T-helper 22 cell (primary cell): ENCODE results near the gene TTC27.

Experiments used
- DNase-seq: peaks from one replicate; pipeline ENCODE4 v3.0.0-alpha.2; 2020; ENCODE audit warnings: low read depth

The TTC27 gene

DNA sequence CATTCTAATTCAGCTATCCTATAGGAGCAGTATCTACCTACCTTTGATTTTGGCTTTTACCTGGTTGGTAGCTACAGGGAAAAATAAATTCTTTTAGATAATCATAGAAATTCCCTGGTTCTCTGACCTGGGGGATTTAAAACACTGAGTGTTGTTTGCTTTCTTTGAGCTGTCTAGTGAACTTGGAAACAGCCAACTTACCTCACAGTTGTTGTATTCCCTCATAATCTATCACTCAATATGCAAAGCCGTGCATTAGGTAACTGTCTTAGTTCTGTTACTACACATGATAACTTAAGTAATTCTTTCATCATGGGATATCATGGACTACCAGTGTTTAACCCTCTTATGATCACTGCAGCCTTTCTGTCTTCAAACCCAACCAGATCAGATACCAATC is 127.8 kb downstream of the TTC27 start:
- no peak for DNase-seq

DNA sequence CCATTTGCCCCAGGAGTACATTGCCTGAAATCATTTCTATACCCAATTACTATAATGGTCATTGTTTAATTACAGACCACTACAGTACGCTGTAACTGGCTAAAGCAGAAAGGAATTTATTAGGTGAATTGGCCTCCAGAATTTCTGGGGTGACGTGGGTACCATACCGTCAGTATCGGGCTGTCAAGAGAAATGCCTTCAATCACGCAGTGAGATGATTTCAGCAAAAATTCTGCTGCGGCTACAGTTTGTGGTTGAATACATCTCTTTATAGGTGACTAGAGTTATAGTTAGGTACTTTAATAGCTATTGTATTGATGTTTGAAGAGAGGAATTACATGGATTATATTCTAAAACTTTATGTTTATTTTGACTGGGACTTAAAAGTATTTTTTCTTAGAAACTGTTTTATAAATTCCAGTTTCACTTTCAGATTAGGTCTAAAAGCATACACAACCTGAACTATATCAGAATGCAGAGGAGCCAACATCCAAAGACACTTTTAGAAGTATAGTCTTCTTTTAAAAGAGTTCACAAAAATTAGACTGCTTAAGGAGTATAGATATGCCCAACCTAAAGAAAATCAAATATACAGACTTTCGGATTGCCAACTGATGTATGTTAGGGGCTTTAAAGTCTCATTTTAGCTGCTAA is 128.4 kb downstream of the TTC27 start:
- no peak for DNase-seq

DNA sequence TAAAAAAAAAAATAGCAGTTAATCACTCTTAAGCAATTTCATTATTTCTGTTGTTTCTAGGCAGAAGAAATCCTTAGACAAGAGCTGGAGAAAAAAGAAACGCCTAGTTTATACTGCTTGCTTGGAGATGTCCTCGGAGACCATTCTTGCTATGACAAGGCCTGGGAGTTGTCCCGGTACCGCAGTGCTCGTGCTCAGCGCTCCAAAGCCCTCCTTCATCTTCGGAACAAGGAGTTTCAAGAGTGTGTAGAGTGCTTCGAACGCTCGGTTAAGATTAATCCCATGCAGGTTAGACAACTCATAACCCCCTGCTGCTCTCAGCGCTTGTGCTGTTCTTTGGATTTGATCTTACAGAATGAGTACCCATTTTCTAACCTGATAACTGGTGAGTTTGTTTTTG is 130.4 kb downstream of the TTC27 start:
- no peak for DNase-seq

DNA sequence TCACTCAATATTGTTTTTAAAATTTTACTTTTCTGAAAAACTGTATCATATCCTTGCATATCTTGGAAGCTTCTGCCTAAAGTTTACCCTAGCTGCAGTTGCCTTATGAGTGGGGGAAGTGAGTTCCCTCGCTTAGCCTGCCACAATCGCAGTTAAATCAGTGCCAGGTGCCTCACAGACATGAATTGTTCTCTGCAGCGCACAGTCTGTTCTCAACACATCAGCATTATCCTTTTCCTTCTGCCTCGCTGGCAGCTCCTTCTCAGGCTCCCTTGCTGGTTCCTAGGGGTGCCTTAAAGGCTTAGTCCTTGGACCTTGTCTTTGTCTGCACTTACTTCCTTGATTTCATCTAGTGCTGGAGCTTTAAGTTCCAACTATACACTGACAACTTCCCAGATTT is 132.8 kb downstream of the TTC27 start:
- no peak for DNase-seq

DNA sequence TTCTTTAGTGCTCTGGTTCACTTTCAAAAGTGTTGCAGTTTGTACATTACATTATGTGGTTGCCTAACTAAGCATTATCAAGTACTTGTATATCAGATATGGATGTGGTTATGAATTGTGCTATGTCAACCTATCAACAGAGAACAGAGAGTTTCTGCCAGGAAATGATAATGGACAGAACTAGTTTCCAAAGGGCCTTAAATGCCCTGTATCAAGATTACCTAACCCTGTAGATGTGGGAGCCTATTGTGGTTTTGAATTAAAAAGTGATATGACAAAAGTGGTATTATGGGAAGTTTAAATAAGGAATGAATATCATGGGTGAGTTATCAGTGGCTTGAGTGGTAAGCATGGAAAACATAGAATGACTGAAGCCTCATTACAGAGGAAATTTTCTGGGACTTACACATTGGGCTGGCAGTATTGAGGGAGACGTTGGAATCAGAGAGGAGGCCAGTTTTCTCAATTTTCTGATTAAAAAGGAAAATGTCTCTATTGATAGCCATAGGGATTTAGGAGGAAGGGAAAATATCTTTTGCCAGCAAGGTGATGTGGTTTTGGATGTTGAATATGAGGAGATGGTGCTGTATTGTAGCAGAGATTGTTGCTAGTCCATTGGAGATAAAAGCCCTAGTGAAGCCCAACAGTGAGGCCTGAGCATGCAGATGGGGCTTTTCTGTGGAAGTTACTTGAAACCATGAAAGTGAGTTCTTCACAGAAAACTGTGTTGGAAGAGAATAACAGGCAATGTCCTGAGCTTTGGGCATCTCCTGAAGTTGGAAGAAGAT is 140.7 kb downstream of the TTC27 start:
- no peak for DNase-seq

DNA sequence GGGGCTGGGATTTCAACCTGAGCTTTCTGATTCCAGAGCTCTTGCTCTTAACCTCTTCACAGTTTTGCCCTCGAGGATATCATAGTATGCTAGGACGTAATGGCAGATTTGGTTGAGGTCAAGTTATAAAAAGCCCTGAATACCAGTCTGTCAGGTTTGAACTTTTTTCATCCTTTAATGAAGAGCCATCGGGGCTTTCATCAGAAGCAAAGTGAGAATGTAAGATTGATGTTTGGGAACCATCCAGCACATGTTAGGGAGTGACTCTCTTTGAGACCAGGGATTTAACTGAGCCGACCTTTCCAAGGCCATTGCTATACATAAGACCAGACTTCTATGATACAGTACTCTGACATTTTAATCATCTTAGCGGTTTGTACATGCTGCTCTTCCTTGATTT is 142.5 kb downstream of the TTC27 start:
- no peak for DNase-seq

DNA sequence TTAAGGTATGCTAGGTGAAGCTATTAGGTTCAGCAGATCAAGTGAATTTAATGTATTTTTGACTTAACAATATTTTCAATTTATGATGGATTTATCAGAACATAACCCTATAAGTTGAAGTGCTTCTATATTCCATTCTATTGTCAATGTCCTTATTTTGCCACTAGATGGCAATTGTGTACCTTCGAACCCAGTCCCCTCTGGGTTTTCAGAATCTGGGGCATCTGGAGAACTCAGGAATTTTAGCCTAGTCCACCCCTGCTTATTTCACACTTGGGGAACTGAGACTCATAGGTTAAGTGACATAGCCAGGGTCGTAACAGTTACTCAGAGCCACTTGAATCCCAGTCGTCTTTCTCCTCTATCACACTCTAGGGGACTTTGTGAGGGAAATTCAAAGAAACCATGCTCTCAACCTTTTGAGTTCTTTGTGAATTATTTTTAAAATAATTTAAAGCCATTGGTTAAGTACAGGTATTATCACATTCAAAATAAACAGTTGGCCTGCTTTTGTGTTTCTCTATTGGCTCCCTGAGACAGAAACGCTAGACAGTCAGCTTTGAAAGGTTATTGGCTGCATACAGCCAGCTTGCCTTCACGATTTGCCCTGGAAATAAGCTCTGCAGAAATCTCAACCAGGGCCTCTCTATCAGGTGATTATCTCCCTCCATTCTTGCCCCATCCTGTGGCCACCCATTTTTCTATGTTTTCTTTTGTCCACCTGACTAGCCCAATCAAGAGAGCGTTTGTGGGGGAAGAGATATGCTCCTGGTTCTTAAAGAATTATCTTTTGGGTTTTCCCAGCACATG is 145.0 kb downstream of the TTC27 start:
- DNase-seq = no peak

DNA sequence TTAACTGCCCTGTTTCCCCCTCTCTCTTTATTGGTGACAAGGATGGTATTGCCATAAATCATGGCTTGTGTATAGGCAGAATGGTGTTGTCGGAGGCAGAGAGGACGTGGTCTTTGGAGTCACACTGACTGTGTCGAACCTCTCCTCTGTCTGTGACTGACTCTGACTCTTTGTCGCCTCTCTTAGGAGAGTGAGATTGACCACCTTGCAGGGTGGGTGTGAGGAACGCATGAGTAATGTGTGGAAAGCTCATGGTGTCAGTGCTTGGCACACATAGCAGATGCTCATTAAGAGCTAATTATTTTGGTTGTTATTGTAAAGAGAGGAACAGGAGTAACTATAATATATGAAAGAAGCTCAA is 145.6 kb downstream of the TTC27 start:
- DNase-seq = no peak

DNA sequence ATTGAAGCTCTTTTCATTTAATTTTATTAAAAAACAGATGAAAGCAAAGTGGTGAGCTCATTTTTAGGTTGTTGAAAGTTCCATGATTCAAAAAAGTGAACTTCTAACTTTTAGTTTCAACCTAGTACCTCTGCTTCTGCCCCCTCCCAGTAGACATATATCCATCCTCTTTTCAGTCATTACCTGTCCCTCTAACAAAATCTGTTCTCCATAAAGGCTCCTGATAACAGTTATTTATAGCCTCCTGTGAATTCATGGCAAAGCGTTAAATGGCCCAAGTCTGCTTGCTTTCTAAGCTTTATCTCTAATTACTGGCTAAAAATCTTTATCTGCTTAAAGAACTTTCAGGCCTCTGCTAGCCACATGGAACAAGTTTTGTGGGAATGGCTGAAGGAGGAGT is 148.1 kb downstream of the TTC27 start:
- DNase-seq = no peak

DNA sequence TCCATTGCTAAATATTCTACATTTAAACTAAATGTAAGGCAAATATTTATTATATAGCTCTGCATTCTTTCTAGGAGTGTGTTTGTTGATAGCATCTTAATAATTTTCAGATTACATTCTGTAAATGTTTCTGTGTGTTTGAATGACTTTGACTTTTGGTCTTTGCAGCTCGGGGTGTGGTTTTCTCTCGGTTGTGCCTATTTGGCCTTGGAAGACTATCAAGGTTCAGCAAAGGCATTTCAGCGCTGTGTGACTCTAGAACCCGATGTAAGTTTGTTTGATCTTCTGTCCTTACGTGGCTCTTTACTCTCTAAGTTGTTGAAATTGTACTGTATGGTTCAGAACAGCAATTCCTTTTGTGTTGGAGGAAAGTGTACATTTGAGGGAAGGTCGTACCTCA is 149.9 kb downstream of the TTC27 start:
- DNase-seq = no peak

DNA sequence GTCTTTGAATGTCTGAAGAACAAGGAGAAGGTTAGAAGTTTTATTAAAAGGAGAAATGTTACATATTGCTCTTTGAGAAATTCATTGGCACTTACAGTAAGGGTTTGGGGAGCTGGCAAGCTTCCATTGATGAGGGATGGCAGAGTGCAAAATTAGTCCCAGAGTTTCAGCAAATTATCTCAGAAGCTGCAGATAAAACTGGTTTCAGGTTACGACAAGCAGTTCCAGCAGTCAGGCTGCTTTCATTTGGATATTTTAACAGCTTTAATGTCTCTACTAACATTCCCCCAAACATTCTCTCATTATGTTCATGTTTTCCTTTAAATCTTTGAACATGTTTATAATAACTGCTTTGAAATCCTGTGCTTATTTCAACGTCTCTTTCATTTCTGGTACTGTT is 153.1 kb downstream of the TTC27 start:
- no peak for DNase-seq

DNA sequence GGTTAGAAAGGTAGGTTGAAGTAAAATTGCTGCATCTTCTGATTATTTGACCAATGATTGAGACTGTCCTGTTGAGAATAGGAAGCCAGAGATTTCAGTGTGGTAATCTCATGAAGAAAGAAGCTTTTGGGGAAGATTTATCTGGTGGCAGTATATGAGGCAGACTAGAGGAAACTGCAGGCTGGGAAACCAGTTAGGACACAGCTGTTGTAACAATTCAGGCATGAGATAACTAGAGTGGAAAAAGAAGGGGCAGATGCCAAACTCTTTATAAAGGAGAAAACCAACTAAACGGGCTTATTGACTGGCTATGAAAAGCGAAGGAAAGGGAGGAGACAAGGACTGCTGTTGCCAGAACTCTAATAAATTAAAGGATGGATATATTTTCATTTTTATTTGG is 155.6 kb downstream of the TTC27 start:
- DNase-seq = no peak

DNA sequence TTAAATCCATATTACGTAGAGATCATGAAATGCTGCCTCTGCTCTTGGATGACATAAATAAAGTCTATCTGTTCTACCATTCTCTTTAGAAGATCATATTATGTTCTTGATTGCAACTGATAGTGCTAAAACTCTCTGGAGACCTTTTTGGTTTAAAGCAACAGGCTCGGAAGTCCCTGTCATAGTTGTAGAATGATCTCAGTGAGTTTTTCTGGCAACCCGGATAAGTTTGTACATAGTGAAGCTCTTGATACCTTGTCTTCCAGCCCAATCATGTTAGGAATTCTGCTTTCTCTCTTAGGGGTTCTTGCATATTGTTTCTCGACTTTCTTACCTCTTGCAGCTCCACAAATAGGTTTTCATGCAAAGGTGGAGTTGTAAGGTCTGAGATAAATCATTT is 156.1 kb downstream of the TTC27 start:
- DNase-seq = no peak

DNA sequence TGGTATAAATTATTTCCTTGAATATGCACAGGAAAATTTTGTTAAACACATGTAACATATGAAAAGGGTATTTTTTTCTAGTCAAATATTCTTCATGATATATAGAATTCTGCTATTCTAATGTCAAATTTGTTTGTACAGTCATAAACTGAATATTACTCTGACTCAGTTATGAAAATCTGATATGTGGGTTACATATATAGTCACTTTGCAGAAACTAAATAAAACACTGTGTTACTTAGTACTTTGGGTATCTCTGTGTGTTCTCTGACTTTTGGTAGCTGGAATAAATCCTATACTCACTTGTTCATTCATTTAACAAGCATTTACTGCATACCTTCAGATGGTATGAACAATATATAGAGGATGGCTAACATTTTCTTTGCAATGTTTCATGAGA is 159.4 kb downstream of the TTC27 start:
- DNase-seq = no peak

DNA sequence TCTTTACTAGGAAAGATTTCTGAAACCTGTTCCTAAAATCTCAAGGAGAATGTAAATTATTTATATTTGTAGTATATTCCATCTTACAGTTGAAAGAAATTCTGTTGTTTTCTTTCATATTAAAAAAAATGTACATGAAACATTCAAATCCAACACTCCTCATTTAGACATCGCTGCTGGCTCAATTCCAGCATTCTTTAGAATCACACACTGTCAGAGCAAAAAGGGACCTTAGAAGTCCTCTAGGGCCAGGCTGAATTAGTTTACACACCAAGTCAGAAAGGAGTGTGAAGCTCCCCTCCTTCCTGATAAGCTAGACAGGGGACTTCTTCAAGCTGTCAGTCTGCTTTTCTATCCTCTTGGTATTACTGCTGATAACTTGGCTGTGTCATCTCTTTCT is 160.3 kb downstream of the TTC27 start:
- no peak for DNase-seq

DNA sequence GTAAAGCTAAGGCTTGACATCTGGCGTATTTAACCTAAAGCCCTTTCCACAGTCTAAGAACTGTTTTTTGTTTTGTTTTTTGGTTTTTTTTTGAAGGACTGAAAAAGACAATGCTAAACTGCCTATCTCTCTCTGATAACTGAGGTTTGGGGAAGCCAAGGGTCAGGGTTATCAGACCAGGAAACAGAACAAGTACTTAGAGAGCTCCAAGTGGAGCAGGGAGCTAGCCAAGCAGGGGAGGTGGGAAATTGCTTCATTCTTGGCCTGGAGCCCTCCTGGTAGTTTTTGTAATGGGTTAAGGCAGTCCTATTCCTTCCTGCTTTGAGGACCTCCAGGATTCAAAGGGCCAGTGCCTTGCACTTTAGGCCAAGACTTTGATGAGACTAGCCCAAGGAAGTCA is 164.6 kb downstream of the TTC27 start:
- no peak for DNase-seq

DNA sequence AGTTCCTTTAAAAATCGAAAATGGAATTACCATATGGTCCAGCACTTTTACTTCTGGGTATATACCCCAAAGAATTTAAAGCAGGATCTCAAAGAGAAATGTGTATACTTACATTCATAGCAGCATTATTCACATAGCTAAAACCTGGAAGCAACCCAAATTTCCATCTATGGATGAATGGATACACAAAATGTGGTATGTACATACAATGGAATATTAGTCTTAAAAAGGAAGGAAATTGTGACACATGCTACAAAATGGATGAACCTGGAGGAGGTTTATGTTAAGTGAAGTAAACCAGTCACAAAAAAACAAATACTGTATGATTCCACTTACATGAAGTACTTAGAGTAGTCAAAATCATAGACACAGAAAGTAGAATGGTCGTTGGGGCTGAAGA is 171.0 kb downstream of the TTC27 start:
- no peak for DNase-seq

DNA sequence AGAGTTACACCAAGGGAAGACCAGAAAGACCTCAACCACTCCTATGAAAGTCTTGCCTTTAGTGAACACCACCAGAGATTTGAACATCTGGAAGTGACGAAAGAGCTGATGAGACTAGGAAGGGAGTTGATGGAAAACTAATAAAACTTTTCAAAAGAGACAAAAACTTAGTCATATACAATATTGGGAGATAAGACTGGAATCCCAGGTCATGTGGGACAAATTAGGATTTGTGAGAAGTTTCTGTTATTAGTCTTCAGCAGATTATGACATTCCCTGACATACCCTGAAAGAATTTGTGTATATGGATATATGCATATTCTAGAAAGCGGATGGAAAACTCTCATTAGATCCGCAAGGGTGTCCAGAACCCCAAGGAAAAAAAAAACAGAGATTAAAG is 173.9 kb downstream of the TTC27 start:
- no peak for DNase-seq

DNA sequence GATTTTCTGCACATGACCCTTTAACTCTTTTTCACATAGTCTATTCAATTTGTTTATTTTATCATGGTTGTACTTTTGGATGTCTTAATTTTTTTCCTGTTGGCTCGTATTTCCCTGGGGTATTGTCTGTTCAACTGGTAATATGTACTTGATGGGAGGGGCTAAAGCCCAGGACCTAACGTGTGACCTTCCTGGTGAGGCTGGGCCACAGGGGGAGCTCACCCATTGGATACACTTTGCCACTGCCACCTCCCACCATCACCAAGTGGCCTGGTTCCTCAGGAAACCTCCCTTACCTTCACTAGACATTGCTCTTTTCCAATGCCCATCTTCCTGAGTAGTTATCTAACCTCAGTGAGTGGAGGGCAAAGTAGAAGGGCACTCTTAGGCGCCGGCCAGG is 175.0 kb downstream of the TTC27 start:
- no peak for DNase-seq

DNA sequence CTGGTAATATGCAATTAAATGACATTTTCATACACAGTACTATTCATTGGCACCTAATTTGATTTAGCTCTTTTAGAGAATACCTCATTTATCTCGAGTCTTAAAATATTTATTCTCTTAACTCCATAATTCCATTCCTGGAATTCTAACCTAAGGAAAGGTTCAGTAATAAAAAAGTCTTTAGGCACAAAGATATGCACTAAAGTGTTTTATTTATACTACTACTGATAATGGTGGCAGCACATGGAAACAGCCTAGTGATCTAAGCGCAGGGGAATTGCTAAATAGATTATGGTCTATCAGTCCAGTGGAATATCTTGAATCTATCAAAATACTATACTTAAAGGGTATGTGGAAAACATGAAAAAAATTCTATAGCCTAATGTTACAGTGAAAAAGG is 176.4 kb downstream of the TTC27 start:
- DNase-seq = no peak

DNA sequence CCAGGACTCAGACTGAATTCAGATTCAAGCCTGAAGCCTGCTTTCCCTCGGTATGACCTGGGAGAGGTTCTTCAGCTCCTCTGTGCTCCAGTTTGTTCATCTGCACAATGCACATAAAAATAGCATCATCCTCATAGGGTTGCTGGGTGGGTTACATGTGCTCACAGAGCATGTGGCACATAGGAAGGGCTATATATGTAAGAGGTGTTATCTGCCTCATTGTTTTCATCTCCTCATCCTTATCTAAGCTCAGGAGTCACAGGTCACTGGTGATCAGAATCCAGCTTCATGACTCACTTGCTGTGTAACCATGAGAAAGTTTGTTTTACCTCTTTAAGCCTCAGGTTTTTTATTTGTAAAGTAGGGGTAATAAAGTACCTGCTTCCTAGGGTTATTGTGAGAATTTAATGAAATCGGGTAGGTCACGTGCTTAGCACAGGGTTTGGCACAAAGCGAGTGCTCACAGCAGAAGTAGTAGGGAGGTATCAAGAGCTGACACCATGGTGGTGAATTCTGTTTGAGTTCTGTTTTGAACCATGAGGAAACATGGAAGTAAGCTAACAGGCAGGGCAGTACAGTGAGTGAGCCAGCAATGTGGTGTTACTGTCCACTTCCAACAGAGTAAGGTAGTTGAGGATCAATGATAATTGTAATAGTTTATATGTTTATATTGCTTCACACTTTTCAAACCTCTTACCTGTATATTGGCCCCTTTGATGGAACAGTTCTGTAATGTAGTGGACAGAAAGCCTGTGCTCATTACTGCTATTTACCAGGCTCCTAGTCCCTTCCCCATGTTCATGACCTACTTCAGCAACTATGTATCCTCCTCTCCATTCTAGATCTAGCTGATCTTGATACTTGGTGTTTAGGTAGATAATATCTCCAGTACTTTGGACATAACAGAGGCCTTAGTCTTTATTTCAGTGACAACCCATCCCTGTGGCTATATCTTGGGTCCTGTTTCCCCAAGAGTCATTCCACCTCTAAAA is 177.6 kb downstream of the TTC27 start:
- no peak for DNase-seq

DNA sequence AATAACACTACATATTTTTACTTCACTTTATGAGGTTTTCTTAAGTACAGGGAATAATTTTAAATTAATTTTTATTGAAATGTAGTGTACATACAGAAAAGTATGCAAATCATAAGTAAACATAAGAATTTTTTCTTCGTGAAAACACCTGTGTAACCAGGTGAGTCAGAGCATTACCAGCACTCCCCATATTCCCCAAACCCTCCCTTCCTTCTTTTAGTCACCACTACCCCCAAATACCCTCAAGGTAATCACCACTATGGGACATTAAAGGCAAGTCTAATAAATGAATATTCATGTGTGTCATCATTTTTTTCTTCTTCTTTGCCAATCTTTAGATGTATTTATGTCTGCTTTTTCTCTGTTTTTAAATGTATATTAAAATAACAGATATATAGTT is 179.0 kb downstream of the TTC27 start:
- no peak for DNase-seq
